Activated naive CD8-positive, alpha-beta T cell treated with anti-CD3 and anti-CD28 coated beads, Interleukin-2, amount 50 U/mL, for 16 hours (primary cell): ENCODE data around the gene LRRC71.

Experiments used
- DNase-seq: peaks from one replicate; pipeline ENCODE4 v3.0.0-alpha.2; 2020; ENCODE audit warnings: low read depth, low spot score

The LRRC71 gene

GRCh38 chr1:156947127-156947526, 26.7 kb downstream of the LRRC71 start:
- no peak for DNase-seq

- no peak for DNase-seq
Observed at GRCh38 chr1:156947818-156948525, 27.5 kb downstream of the LRRC71 start.

DNA sequence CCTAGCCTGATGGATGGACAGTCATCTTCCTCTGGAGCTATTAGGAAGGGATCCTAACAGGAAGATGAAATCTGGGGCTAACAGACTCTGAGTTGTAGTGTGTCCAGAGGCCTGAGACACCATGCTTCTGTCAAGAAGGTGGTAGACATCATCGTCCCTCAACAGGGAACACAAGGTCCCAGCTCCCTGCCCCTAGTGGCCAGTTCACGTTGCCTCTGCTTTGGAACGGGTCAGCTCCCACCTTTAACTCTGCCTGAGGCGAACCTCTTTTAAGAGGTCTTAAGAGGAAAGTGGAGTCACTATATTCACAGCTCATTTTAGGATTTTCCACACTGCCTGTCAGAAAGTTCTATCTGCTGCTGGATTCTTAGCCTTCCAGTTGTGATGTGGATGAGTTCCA, 28.3 kb downstream of the LRRC71 start:
- no peak for DNase-seq

GRCh38 chr1:156949127-156949526, 28.7 kb downstream of the LRRC71 start:
- DNase-seq, result no peak

- DNase-seq, result no peak
Observed at GRCh38 chr1:156951371-156951770, 30.9 kb downstream of the LRRC71 start.

GRCh38 chr1:156953571-156953970, 33.1 kb downstream of the LRRC71 start:
- no peak for DNase-seq

DNA sequence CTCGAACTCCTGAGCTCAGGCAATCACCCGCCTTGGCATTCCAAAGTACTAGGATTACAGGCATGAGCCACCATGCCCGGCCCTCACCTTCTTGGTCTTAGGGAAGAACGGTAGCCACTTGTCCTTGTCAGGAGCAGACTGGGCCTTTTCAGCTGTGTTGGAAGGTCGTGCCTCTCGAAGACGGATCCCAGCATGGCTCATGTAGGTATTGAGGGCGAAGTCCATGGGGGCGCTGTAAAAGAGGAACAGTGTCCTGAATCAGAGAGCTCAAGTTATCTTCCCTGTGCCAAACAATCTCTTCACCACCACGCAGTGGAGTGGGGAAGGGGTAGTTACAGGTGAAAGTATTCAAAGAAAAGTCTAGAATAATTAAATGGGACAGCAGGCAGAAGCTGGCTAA, 35.9 kb downstream of the LRRC71 start:
- no peak for DNase-seq

GRCh38 chr1:156957634-156958033, 37.2 kb downstream of the LRRC71 start:
- no peak for DNase-seq

DNA sequence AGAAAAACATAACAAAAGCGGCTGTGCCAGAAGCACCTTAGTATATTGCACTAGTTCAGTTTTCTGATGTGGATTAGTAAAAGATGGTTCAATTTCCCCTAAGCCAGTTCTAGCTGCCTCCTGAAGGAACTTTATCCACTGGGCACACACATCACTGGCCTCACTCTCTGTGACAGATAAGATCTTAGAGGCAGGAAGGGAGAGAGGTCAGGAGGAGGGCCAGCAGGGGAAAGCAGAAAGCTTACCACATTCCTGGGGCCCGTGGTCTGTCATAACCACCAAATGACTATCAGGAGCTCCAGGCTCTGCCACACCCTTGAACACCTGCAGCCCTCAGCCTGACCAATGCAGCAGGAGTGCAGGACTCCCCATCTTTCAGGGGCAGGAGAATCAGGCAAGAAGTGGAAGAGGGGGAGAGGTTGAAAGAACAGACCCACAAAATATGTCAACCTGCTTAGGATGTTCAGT, 37.8 kb downstream of the LRRC71 start:
- DNase-seq, result no peak

DNA sequence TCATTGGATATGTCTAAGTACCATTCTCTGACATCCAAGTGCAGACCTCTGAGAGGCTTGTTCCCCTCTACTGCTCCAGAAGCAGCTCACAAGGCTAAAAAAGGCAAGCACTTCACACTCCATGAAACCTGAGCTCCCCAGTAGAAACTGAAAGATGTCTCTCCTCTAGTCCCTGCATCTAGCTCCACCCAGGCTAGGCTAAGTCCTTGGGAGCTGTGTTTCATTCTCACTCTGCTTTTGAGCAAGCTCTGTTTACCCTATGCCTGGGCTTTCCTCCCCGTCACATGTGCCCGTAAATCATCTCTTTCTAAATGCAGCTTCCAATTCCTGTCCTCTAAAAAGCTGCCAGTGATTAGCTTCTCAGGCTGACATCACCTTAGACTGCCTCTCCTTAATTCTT, 39.0 kb downstream of the LRRC71 start:
- DNase-seq, result no peak

DNA sequence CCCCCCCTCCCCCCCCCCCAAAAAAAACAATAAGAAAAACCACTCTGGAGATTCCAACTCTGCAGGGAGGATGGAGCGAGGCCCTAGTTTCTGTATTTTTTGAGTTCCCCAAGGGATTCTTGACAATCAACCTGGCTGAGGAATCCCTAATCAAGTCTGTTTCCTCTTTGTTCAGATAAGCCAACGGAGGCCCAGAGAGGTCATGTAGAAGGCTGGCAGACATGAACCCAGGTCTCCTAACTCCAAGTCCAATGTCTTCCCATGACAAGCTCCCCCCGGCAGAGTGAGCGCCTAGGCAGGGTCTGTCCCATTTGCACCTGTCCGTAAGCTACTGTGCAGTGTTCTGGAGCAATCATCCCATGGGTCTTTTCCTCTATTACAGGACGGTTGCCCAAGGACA, 39.5 kb downstream of the LRRC71 start:
- no peak for DNase-seq

GRCh38 chr1:156961709-156962108, 41.3 kb downstream of the LRRC71 start:
- no peak for DNase-seq

- DNase-seq, result no peak
Observed at GRCh38 chr1:156963621-156964020, 43.2 kb downstream of the LRRC71 start.

- DNase-seq, result no peak
Observed at GRCh38 chr1:156964441-156964840, 44.0 kb downstream of the LRRC71 start.

DNA sequence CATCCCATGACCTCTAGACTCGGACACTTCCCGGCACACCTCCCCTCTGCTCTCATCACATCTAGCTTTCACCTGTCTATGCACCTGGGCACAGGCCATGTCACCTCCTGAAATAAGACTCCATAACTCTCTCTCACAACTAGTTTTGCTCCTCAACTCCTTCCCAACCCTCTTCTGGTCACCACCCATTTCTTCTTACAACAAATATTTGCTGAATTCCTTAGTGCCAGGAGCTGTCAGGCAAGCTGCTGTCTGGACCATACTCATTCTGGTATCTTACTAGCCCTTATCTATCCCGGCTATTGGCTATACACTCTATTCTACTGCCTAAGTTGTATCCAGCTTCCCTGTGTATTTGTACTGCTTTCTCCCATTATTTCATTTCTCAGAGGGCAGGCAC, 49.1 kb downstream of the LRRC71 start:
- no peak for DNase-seq

DNA sequence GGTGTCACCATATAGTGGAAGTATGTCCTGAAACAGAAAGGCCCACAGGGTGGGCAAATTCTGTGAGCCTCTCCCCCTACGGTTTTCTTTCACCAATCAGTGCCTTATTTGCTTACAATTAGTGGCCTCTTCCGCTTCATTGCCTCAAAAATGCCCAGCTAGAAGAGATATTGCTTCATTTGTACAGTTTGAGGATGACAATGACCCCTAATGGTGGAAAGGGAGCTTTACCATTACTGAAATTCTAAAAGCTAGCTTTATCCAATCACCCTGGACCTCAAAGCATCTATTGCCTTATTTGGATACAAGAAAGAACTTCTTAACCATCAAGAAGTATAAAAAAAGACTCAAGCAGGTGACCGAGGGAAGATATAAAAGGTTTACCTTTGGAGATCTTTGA, 49.6 kb downstream of the LRRC71 start:
- no peak for DNase-seq

DNA sequence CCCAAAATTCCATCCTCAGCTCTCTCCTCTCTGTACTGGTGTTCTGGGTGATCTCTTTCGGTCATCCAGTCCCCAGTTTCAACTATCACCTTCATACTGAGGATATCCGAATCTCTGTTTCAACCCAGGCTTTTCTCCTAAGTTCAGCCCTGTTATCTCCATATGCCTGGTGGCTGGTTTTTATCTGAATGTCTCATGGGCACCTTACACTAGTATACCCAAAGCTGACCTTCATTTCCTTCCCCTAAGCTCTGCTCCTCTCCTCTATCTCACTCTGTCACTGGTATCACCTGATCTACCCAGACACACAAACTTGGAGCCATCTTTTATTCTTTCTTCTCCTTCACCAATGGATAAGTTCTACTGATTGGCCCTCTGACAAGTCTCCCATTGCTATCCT, 53.0 kb downstream of the LRRC71 start:
- no peak for DNase-seq

- DNase-seq, result no peak
Observed at GRCh38 chr1:156975084-156975483, 54.7 kb downstream of the LRRC71 start.

- no peak for DNase-seq
Observed at GRCh38 chr1:156980551-156980950, 60.1 kb downstream of the LRRC71 start.
